GM23338 (cell line): ENCODE results near the gene RFPL2. TPM values are rescaled to one million over a fixed set of nuclear protein-coding genes. Genes with fewer than 3 reads are reported as not detected.

Experiments
- ATAC-seq: fragments of 200-7000 bp; cut with Tn5 transposase; 3 replicates; pipeline ENCODE4 v1.9.1; 2020
- DNase-seq: peaks from one replicate; pipeline ENCODE4 v3.0.0-alpha.2; 2015; ENCODE audit warnings: low spot score
- H2AFZ ChIP-seq: fragments of 200-600 bp; sonication (generic); 2 replicates; pipeline ENCODE4 v1.8.0; 2016; ENCODE audit warnings: antibody characterized with exemption, mild to moderate bottlenecking, moderate library complexity
- H3F3A ChIP-seq: fragments of 200-600 bp; sonication (generic); replicated peaks from 2 replicates; pipeline ENCODE4 v1.8.0; 2017; ENCODE audit warnings: antibody characterized with exemption, mixed run types, low read depth
- H3K27ac ChIP-seq: fragments of 200-600 bp; sonication (generic); 2 replicates; pipeline ENCODE4 v1.6.1; 2016; ENCODE audit warnings: low read depth
- H3K27me3 ChIP-seq: fragments of 200-600 bp; sonication (generic); 2 replicates; pipeline ENCODE4 v1.8.0; 2016; ENCODE audit warnings: mild to moderate bottlenecking, mixed run types, moderate library complexity; ENCODE audit not compliant: insufficient read depth
- H3K36me3 ChIP-seq: fragments of 200-600 bp; sonication (generic); 2 replicates; pipeline ENCODE4 v1.8.0; 2016; ENCODE audit warnings: mild to moderate bottlenecking; ENCODE audit not compliant: insufficient read depth
- H3K4me1 ChIP-seq: fragments of 200-600 bp; sonication (generic); 2 replicates; pipeline ENCODE4 v1.8.0; 2016; ENCODE audit warnings: mild to moderate bottlenecking, moderate library complexity; ENCODE audit not compliant: insufficient read depth
- H3K4me2 ChIP-seq: fragments of 200-600 bp; sonication (generic); 2 replicates; pipeline ENCODE4 v1.7.1; 2017; ENCODE audit warnings: mixed run types
- H3K4me3 ChIP-seq: fragments of 200-600 bp; sonication (generic); 2 replicates; pipeline ENCODE4 v1.6.1; 2016; ENCODE audit warnings: mixed run types
- H3K79me2 ChIP-seq: fragments of 200-600 bp; sonication (generic); replicated peaks from 2 replicates; pipeline ENCODE4 v1.8.0; 2017; ENCODE audit warnings: mild to moderate bottlenecking; ENCODE audit not compliant: insufficient read depth
- H3K9me2 ChIP-seq: fragments of 200-600 bp; sonication (generic); 2 replicates; pipeline ENCODE4 v1.8.0; 2017; ENCODE audit not compliant: insufficient read depth
- H4K20me1 ChIP-seq: fragments of 200-600 bp; sonication (generic); replicated peaks from 2 replicates; pipeline ENCODE4 v1.8.0; 2017; ENCODE audit warnings: mild to moderate bottlenecking; ENCODE audit not compliant: insufficient read depth
- H3K27ac Mint-ChIP-seq: 2 replicates; pipeline ENCODE4 v1.8.0; 2020; ENCODE audit warnings: inconsistent platforms, mild to moderate bottlenecking, moderate library complexity, mixed read lengths
- H3K27me3 Mint-ChIP-seq: 3 replicates; pipeline ENCODE4 v1.8.0; 2022; ENCODE audit warnings: low read depth, mild to moderate bottlenecking, moderate library complexity, mixed read lengths, inconsistent platforms; ENCODE audit not compliant: insufficient read depth, poor library complexity
- H3K36me3 Mint-ChIP-seq: 3 replicates; pipeline ENCODE4 v1.8.0; 2021; ENCODE audit warnings: low read depth, mild to moderate bottlenecking, inconsistent platforms, moderate library complexity, mixed read lengths
- H3K4me1 Mint-ChIP-seq: 3 replicates; pipeline ENCODE4 v1.8.0; 2020; ENCODE audit warnings: mild to moderate bottlenecking, inconsistent platforms, mixed read lengths
- H3K4me3 Mint-ChIP-seq: 3 replicates; pipeline ENCODE4 v1.8.0; 2021; ENCODE audit warnings: moderate library complexity, mild to moderate bottlenecking, inconsistent platforms, mixed read lengths
- H3K9me3 Mint-ChIP-seq: 3 replicates; pipeline ENCODE4 v1.8.0; 2020; ENCODE audit warnings: moderate library complexity, mild to moderate bottlenecking, inconsistent platforms, mixed read lengths
- CREB1 ChIP-seq: fragments of 250-450 bp; sonication (Bioruptor Pico); IDR thresholded peaks from 2 replicates; pipeline ENCODE4 v1.5.0; 2020; ENCODE audit warnings: low read depth, mild to moderate bottlenecking, moderate library complexity
- CTCF ChIP-seq, 2 experiments: fragments of 200-600 bp in 1 of 2; sonication (generic) in 1 of 2; conservative IDR thresholded peaks; 2 replicates each; pipeline versions ENCODE4 v1.5.1 to v1.6.1; 2016 to 2017; ENCODE audit warnings: antibody characterized with exemption in 2 of 2, low read depth in 2 of 2, mild to moderate bottlenecking in 2 of 2, moderate library complexity in 1 of 2
- ETS1 ChIP-seq: IDR thresholded peaks from 2 replicates; pipeline ENCODE4 v1.6.1; 2016; ENCODE audit warnings: antibody characterized with exemption
- EZH2 ChIP-seq: fragments of 200-600 bp; sonication (generic); IDR thresholded peaks from one replicate; pipeline ENCODE4 v1.8.0; 2017; ENCODE audit warnings: antibody characterized with exemption, mild to moderate bottlenecking, low read depth; ENCODE audit not compliant: unreplicated experiment
- EZH2phosphoT487 ChIP-seq: fragments of 200-600 bp; sonication (generic); IDR thresholded peaks from one replicate; pipeline ENCODE4 v1.8.1; 2018; ENCODE audit warnings: antibody characterized with exemption; ENCODE audit not compliant: unreplicated experiment
- JUNB ChIP-seq: IDR thresholded peaks from one replicate; pipeline ENCODE4 v1.6.1; 2016; ENCODE audit warnings: antibody characterized with exemption; ENCODE audit not compliant: unreplicated experiment
- NANOG ChIP-seq: IDR thresholded peaks from 2 replicates; pipeline ENCODE4 v1.6.1; 2016; ENCODE audit warnings: antibody characterized with exemption, borderline replicate concordance
- POLR2AphosphoS5 ChIP-seq: IDR thresholded peaks from 2 replicates; pipeline ENCODE4 v1.6.1; 2016; ENCODE audit warnings: antibody characterized with exemption, low read depth
- REST ChIP-seq: IDR thresholded peaks from one replicate; pipeline ENCODE4 v1.6.1; 2018; ENCODE audit warnings: antibody characterized with exemption; ENCODE audit not compliant: unreplicated experiment
- STAT1 ChIP-seq: IDR thresholded peaks from one replicate; pipeline ENCODE4 v1.6.1; 2016; ENCODE audit warnings: antibody characterized with exemption; ENCODE audit not compliant: unreplicated experiment
- ZNF114 ChIP-seq: fragments of 250-450 bp; sonication (Bioruptor Pico); IDR thresholded peaks from 2 replicates; pipeline ENCODE4 v1.5.0; 2020; ENCODE audit warnings: mild to moderate bottlenecking, moderate library complexity
- ZNF331 ChIP-seq: fragments of 250-450 bp; sonication (Bioruptor Pico); IDR thresholded peaks from 2 replicates; pipeline ENCODE4 v1.5.0; 2020; ENCODE audit warnings: low read depth, mild to moderate bottlenecking, moderate library complexity
- ZNF462 ChIP-seq: fragments of 250-450 bp; sonication (Bioruptor Pico); IDR thresholded peaks from 2 replicates; pipeline ENCODE4 v1.5.0; 2020; ENCODE audit warnings: mild to moderate bottlenecking, moderate library complexity
- polyA plus RNA-seq: library from polyadenylated mRNA; unstranded; fragments of >200 nt; fragmentation: Nextera tagmentation; extraction: Ambion mirVana; gene quantifications from 2 replicates; pipeline ENCODE4 v1.2.1, GENCODE V29; 2016
- total RNA-seq: library from RNA; depleted of rRNA; stranded (reverse); fragments of >200 nt; shearing (Covaris generic); gene quantifications from 2 replicates; pipeline ENCODE4 v1.2.3, GENCODE V29; 2014

The RFPL2 gene
- total and polyA plus RNA-seq, 2 experiments from 2014 or later, result 0.45 TPM; not detected in 1

- Histone ChIP-seq H3F3A (no peaks in the 10 kb centered on the region), H4K20me1 (no peaks in the 10 kb centered on the region), H3K79me2 (no peaks in the 10 kb centered on the region), H2AFZ (peak overlapping the region; percentile 99), H3K36me3 (no peaks in the 10 kb centered on the region), H3K27ac (no peak overlapping the region), H3K4me2 (peak overlapping the region; percentile 82), H3K9me2 (no peaks in the 10 kb centered on the region), H3K27me3 (peaks cover 37% of the 10 kb centered on the region), H3K4me1 (peaks cover 5% of the 10 kb centered on the region; the same call in 1 of the 2 replicates), H3K4me3 (peak overlapping the region; percentile 59; the same call in 1 of the 2 replicates)
- Mint-ChIP-seq H3K4me1 (peaks cover 16% of the 10 kb centered on the region), H3K27ac (no peak overlapping the region), H3K9me3 (no peaks in the 10 kb centered on the region), H3K4me3 (0 out of 3 replicates have a peak overlapping the region, but pooled peaks have one; percentile 41), H3K36me3 (no peaks in the 10 kb centered on the region), H3K27me3 (peaks cover 38% of the 10 kb centered on the region)
- DNase-seq (no peak), ATAC-seq (no peak)
- no peak for TF ChIP-seq EZH2
- no peak for TF ChIP-seq CTCF (conservative IDR thresholded peaks at IDR 0.05; ENCODE audit: low read depth in 2 of 2)
- no peak for TF ChIP-seq REST
- no peak for TF ChIP-seq NANOG
- no peak for TF ChIP-seq ETS1
- TF ChIP-seq STAT1, result no peak
- TF ChIP-seq ZNF331 (CRISPR knock-in tag), result no peak
- no peak for TF ChIP-seq POLR2AphosphoS5
- no peak for TF ChIP-seq ZNF114 (CRISPR knock-in tag)
- no peak for TF ChIP-seq ZNF462 (CRISPR knock-in tag)
- no peak for TF ChIP-seq JUNB
- TF ChIP-seq CREB1 (CRISPR knock-in tag), result no peak
- no peak for TF ChIP-seq EZH2phosphoT487
These were observed 29.8 kb downstream of the RFPL2 start for GRCh38 chr22:32175115-32175514.
